Measurements from ENCODE around the gene EVI2A.

The EVI2A gene

DNA sequence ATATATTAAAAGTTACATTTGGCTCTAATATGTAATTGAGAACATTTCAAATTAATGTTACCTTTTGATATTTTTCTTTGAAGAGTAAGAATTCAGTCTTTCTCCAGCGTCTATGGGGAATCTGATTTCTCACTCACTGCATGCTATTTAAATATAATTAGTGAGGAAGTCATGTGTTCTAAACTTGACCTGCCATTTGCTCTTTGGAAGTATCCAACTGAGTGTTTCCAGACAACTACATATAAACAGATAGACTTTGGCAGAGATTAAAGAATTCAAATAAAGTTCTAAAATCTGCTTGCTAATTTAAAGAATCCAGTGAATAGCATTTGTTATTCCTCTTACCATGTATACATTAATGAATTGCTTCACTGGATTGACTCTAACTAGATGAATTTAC, 47.9 kb downstream of the EVI2A start:
- DNase-seq (ENCODE audit: low read depth, low spot score) = no peak

DNA sequence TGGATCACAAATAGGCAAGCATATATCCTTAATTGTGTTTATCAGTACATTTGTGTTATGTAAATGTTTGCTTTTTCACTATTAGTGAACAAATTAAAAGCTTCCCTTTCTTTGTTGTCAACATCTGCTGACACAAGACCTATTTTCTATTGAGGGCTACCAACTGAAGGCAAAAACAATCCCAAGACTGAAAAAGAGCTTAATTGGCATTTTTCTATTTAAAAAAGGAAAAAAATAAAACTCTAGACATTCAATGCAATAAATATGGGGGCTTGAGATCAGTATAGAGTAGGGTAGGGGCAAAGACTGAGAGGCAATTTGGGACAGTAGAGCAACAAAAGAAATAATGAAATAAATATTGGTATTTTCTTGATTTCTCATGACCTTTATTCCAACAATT, 48.6 kb downstream of the EVI2A start:
- no peak for DNase-seq (ENCODE audit: low read depth, low spot score)

DNA sequence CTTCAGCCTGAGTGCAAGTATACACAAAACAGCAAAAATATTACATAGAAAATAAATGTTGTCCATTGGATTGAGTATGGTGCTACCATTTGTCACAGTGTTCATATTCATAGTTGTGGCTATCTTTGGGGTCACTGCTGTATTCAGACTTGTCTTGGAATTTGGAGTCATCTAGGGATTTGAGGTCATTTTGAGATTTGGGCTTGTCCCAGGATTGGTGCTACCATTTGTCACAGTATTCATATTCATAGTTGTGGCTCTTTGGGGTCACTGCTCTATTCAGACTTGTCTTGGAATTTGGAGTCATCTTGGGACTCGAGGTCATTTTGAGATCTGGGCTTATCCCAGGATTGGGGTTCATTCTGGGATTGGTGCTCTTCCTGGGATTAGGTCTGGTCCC, 49.2 kb downstream of the EVI2A start:
- DNase-seq (ENCODE audit: low read depth, low spot score) = no peak

DNA sequence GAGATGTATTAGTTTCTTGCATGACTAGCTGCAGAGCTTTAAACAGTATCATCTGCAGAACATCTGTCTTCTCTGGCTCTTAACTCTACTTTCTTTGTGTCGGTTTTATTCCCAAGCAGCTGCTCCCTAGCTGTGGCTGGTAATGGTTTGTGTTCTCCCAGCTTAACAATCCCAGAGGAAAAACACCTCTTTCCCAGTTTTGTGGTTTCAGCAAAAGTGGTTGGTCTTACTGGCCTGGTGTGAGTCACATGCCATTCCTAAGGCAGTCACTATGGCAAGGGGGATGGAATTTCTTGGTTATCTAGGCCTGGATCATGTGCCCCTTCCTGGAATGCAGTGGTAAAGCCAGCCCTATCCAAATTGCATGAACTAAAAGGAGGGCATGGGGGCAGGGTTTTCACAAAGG, 51.8 kb downstream of the EVI2A start:
- no peak for DNase-seq (ENCODE audit: low read depth, low spot score)

DNA sequence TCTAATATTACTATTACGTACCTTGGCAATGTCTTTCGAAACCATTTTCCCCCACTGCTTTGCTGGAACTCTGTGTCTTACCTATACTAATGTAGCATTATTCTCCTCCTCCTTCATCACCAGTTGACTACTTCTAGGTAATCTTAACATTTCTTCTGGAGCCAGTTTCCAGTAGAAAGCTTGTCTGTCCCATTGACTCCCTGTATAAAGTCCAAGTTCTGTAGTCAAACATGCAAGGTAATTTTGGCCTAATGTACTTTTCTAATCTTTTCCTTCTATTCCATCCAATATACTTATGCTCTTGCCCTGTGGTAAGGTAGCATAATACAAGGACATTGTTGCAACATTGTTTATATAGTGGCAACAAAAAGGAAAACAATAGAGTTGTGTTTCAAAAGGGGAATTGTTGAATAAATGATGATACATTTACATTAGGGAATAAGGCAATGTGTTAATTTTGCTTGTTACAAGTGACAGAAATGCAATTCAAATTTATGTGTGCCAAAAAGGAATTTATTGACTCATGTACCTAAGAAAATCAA, 52.3 kb downstream of the EVI2A start:
- no peak for DNase-seq (ENCODE audit: low read depth, low spot score)

Measured in activated naive CD8-positive, alpha-beta T cell treated with anti-CD3 and anti-CD28 coated beads, Interleukin-2, amount 50 U/mL, for 16 hours (primary cell).